HuH-7 (cell line): ENCODE results near the gene CTTNBP2.

ENCODE experiments used
- DNase-seq: peaks from one replicate; pipeline ENCODE4 v3.0.0; 2011; ENCODE audit warnings: low spot score

CTTNBP2 gene

DNA sequence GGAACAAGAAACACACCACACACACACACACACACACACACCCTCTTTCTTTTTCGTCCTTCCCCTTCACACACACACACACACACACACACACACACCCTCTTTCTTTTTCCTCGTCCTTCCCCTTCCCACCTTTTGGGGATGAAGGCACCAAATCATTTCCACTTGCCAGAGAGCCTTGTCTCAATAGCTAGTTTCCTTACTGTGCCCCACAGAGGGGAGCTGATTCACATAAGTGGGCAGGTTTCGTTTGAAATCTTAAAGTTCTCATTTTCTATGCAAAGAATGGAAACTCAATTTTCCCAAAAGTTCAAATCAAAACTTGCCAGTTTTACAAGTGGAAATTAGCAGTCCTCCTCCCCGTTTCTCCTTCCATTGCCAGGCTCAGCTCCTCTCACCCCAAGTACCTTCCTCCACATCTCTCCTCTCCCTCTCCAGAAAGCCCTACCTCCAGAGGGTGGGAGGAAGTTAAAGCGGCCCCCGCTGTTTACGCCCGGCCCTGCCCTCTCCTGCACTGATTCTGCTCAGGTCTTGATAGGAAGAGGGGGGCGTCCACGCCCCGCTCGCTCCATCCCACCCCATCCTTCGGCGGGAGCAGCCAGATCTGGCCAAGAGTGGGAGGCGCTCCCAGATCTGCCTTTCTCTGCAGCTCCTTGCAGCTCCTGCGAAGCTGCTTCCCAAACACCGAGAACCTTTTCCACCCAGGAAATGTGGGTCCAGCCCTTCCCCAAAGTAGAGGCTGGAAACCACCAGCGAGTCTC lies 1.3 kb downstream of the CTTNBP2 start:
- peak; percentile 21 for DNase-seq

DNA sequence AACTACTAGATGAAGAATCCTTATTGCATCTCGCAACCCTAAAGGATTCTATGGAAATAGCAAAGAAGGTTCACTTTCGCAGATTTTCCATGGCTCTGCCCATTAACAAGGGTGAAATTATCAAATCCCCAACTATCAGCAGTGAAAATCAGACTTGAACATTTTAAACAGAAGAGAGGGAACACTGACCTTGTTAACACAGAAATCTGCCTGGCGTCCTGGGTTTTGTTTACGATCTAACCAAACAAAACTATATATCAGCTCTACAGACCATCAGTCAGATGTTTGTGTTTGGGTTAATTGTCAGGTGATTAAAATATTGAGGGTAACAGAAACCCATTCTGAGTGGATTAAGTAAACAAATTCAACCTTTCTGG lies 1.9 kb downstream of the CTTNBP2 start:
- DNase-seq: no peak

GRCh38 chr7:117870448-117871130 lies 2.7 kb downstream of the CTTNBP2 start:
- no peak for DNase-seq

DNA sequence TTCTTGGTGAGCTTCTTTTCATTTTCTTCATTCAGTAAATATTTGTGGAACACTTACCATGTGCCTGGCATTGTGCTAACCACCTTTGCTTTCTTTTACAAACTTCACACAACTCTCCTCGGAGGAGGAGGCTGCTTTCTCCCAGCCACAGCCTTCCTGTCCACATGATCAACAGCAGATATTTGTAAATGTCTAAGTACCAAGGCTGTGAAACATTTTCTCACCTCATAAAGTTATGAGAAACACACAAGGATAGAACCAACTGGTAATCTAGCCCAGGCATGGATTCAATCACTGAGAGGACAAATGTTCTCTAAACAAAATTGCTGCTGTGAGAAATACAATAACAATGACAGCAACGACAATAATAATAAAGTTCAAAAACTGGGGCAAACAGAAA lies 3.9 kb downstream of the CTTNBP2 start:
- DNase-seq: no peak

DNA sequence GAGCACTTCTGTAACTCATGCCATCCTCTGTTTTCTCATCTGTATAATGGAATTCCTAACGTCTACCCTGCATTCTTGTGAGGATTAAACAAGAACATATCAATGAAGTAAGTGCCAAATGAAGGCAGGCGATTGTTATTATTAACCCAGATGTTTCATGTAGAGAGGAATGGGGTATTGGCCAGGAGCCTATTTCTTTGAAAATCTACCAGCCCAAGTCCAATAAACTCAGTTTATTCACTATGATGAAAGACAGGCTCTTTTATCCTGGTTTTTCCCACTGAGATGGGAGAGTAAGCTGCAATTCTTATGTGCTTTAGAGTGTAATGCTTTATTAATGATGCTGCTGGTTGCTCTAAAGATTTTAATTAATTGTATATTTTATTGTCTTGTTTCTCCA lies 9.6 kb downstream of the CTTNBP2 start:
- DNase-seq: no peak

DNA sequence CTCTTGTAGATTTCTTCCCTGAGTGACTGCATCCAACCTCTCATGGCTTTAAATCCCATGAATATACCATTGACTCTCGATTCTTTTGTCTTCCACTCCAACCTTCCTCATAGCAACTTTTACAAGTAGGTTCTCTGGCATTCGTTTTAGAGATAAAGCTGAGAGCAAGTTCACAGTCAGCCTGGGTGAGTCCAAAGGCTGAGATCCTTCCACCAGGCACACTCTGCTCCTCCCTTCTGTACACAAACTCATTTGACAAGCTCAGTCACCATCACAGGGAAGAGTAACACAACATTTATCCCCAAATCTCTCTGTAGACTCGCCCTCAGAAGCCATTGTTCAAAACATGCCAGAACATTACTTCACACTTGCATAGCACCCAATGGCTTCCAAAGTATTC lies 10.9 kb downstream of the CTTNBP2 start:
- DNase-seq: peak; percentile 18

DNA sequence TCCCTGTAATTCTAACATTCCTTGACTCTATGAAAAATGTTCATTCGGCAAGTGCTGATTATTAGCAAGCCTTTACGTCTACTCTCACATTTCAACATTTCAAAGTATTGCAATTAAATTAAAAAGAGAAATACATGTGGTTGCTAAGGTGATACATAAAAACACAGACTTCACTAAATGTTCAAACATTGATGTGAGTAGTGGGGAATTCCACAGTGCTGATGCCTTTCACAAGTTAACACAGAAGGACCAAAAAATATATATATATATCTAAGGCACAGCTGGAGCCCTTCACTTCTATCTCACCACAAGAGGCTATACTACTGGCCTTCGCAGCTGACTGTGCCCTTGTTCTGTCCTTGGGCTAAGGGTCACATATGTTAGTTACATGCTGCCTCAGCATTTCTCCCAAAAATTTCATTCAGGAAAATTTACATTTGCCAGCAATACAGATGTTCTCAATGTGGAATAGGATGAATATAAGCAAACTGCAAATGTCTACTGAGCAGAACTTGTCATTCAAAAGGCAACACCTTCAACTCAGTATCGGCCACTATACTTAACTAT lies 13.9 kb downstream of the CTTNBP2 start:
- DNase-seq: no peak

DNA sequence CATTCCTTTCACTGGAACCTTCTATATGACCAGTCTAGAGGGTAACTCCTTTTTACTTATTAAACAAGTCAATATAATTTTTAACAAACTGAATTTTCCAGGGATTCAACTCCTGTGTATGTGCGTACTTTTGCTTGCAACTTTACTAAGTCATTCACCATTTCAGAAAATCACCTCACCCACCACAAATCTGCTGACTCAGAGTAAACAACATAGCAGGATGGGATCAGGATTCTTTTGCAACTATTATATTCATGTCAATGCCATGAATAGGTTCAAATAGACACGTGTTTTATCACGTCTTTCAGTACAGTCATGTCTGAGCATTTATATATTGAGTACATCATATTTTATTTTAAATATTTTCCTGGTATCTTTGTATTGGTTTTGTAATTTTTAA lies 14.5 kb downstream of the CTTNBP2 start:
- DNase-seq: no peak

DNA sequence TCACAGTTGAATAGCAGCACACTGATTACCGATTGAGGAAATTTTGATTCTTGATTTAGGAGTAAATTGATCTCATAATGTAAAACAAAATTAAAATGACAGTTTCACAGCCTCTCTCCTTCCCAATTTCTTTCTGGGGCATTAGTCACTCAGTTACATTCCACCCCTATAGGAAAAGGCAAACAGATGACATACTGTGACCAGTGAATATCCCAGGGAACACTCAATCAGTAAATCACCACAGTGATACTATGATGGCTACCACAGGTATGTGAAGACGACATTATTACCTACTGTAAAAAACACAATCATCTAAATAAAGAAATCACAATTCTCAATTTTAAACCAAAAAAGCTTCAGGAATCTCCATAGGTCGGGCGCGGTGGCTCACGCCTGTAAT lies 15.5 kb downstream of the CTTNBP2 start:
- no peak for DNase-seq

GRCh38 chr7:117856196-117856595 lies 17.0 kb downstream of the CTTNBP2 start:
- DNase-seq: no peak

GRCh38 chr7:117854186-117854585 lies 19.1 kb downstream of the CTTNBP2 start:
- no peak for DNase-seq

- DNase-seq: no peak
Observed at GRCh38 chr7:117848941-117849340, 24.3 kb downstream of the CTTNBP2 start.

GRCh38 chr7:117844678-117845077 lies 28.6 kb downstream of the CTTNBP2 start:
- no peak for DNase-seq

DNA sequence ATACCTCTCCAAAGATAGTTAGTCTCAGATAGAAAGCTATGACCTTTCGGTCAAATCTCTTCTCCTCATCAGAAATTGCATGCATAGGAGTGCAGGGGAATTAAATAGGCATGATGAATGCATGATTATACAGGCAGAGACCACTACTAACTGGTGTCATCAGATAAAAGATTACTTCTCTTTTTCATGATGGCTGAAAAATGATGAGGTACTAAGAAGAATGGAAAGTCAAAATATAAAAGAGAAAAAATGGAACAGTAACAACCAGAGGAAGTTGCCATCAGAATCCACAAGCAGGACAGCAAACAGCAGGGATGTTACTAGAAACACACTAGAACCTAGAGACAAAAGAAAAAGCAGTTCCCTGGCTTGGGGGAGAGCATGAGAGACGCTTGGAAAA lies 31.6 kb downstream of the CTTNBP2 start:
- DNase-seq: no peak

GRCh38 chr7:117841011-117841410 lies 32.2 kb downstream of the CTTNBP2 start:
- DNase-seq: no peak

GRCh38 chr7:117839507-117839906 lies 33.7 kb downstream of the CTTNBP2 start:
- DNase-seq: no peak

- no peak for DNase-seq
Observed at GRCh38 chr7:117837841-117838240, 35.4 kb downstream of the CTTNBP2 start.

GRCh38 chr7:117835016-117835664 lies 38.1 kb downstream of the CTTNBP2 start:
- peak; percentile 8 for DNase-seq

DNA sequence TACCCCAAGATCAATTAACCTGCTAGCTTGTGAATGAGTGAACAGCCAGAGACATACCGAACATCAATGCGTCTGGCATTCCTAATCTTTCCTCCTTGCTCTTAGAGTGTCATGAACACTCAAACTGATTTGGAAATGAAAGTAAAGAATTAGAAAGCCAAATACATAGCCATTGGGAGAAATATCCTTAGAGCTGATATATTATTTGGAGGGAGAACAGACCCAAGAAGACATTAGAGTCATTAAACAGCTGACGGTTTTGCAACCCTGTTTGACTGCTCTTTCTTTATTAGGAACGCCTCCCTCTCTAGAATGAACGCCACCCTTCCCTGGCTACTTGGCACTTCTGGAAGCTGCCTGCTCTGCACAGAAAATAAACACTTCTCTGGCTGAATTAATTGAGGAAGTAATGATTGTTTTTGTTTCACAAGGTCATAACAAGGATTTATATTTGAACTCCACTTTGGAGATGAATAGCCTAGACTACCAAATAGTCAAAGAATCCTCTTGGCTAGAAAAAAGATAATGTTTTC lies 42.8 kb downstream of the CTTNBP2 start:
- no peak for DNase-seq

DNA sequence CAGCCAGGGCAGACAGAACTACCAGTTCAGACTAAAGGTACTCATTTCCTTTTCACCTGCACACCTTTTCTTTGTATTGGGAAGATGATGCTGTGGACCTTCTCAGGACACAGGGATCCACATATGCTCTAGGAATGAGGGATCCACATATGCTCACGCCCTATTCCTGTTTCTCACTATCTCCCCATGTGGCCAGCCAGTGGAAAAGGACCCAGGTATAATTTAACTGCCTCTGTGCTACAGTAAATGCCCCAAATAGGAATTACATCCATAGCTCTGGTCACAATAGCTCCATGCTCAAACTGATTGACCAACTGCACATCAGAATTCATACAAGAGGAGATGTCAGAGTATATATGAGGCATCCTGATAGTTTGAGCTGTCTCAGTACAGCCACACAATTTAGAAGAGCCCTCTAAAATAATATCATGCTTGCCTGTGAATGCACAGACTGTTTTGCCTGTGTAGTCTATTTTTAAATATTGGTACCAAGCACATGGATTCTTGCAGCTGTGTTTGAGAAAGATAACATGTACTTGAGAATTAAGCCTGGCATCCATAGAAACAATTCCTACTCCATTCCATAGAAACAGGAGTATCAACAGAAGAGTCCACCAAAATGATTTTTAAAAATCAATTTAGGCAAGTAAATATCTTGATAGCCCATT lies 43.7 kb downstream of the CTTNBP2 start:
- peak; percentile 10 for DNase-seq

- no peak for DNase-seq
Observed at GRCh38 chr7:117828825-117829224, 44.4 kb downstream of the CTTNBP2 start.

DNA sequence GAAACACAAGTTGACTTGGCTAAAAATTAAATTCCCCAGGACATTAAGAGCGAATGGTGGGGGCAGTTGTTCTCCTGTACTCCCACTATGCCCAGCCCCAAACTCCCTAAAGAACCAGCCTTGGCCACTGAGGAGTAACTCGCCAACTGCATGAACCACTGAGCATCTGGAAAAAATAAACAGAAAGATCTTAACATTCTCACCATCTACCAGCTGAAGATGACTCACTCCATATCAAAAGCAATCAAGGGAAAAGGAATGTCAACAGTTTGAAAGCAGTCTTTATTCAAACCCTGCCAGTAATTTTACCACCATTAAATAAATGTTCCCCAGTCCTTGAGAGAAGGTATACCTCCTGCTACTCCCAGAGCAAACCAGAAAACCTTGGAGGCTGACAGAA lies 45.4 kb downstream of the CTTNBP2 start:
- DNase-seq: no peak
